DMS53 treated with DMSO at 0.1 percent for 48 hours (cell line): ENCODE results near the gene CTNNB1.

ENCODE experiments used
- DNase-seq: peaks from one replicate; lab custom pipeline; 2025; ENCODE audit not compliant: unreplicated experiment; lab: John Stamatoyannopoulos, UW

Gene CTNNB1

GRCh38 chr3:41198950-41199865 is at the start of gene CTNNB1:
Gene CTNNB1, plus strand, starts transcription at chr3:41199505. Its CDS starts 24,564 bp downstream, at chr3:41224069.
- DNase-seq: peak; percentile 24

GRCh38 chr3:41155834-41156233 is 43.5 kb upstream of the CTNNB1 start:
- DNase-seq: no peak

- DNase-seq: no peak
Observed at GRCh38 chr3:41158947-41159346, 40.4 kb upstream of the CTNNB1 start.

GRCh38 chr3:41159588-41160189 is 39.6 kb upstream of the CTNNB1 start:
- no peak for DNase-seq

GRCh38 chr3:41162541-41162940 is 36.8 kb upstream of the CTNNB1 start:
- DNase-seq: no peak

- no peak for DNase-seq
Observed at GRCh38 chr3:41163006-41163405, 36.3 kb upstream of the CTNNB1 start.

GRCh38 chr3:41163421-41163820 is 35.9 kb upstream of the CTNNB1 start:
- DNase-seq: no peak

- DNase-seq: no peak
Observed at GRCh38 chr3:41164777-41165176, 34.5 kb upstream of the CTNNB1 start.

GRCh38 chr3:41167722-41168497 is 31.4 kb upstream of the CTNNB1 start:
- no peak for DNase-seq

GRCh38 chr3:41169023-41169422 is 30.3 kb upstream of the CTNNB1 start:
- no peak for DNase-seq

- DNase-seq: no peak
Observed at GRCh38 chr3:41173926-41174885, 25.1 kb upstream of the CTNNB1 start.

GRCh38 chr3:41175365-41175764 is 23.9 kb upstream of the CTNNB1 start:
- DNase-seq: no peak

- no peak for DNase-seq
Observed at GRCh38 chr3:41176596-41176995, 22.7 kb upstream of the CTNNB1 start.

- no peak for DNase-seq
Observed at GRCh38 chr3:41178576-41178975, 20.7 kb upstream of the CTNNB1 start.

- no peak for DNase-seq
Observed at GRCh38 chr3:41180396-41180795, 18.9 kb upstream of the CTNNB1 start.

GRCh38 chr3:41182504-41183059 is 16.7 kb upstream of the CTNNB1 start:
- no peak for DNase-seq

GRCh38 chr3:41184394-41184793 is 14.9 kb upstream of the CTNNB1 start:
- DNase-seq: no peak

- no peak for DNase-seq
Observed at GRCh38 chr3:41186297-41186696, 13.0 kb upstream of the CTNNB1 start.

- DNase-seq: no peak
Observed at GRCh38 chr3:41188306-41188705, 11.0 kb upstream of the CTNNB1 start.
